ENCODE data around the gene PAX2. TPM values are rescaled to one million over a fixed set of nuclear protein-coding genes. Genes with fewer than 3 reads are reported as not detected.

Gene PAX2
- total RNA-seq, 1 experiment from 2014 or later = 0.09 TPM

- ChIA-PET POLR2A (no interaction called here), CTCF (interaction anchor here (1.2 kb wide), 2 partner anchors 71 to 238 kb away, joined by 3 read pairs; no protein-coding TSS in a partner anchor)
- no peaks in the 10 kb centered on the region for H3K9me3 Mint-ChIP-seq
- no peak for DNase-seq (ENCODE audit: low spot score)
- H3K27ac Mint-ChIP-seq = no peak overlapping the region
- H3K27me3 Mint-ChIP-seq (ENCODE audit: low read depth) = peaks cover 14% of the 10 kb centered on the region
- TF ChIP-seq ZNF423 (CRISPR knock-in tag; IDR thresholded peaks at IDR 0.05) (no peak), ATF6 (CRISPR knock-in tag; IDR thresholded peaks at IDR 0.05) (no peak), USF1 (CRISPR knock-in tag; IDR thresholded peaks at IDR 0.05) (no peak), SP1 (CRISPR knock-in tag; conservative IDR thresholded peaks at IDR 0.05) (no peak), PRRX2 (CRISPR knock-in tag; IDR thresholded peaks at IDR 0.05) (no peak), SMAD4 (CRISPR knock-in tag; IDR thresholded peaks at IDR 0.05) (no peak), ATF3 (CRISPR knock-in tag; conservative IDR thresholded peaks at IDR 0.05) (no peak), NR3C1 (CRISPR knock-in tag; conservative IDR thresholded peaks at IDR 0.05; ENCODE audit: low read depth) (no peak)
- H3K4me3 Mint-ChIP-seq = no peak overlapping the region
- ATAC-seq = no peak
- H3K36me3 Mint-ChIP-seq = no peaks in the 10 kb centered on the region
- peaks cover 18% of the 10 kb centered on the region for H3K4me1 Mint-ChIP-seq
Observed at GRCh38 chr10:100807241-100807951, 62.0 kb downstream of the PAX2 start.

GRCh38 chr10:100808876-100809275, 63.5 kb downstream of the PAX2 start:
- no peaks in the 10 kb centered on the region for H3K36me3 Mint-ChIP-seq
- POLR2A ChIA-PET = no interaction called here
- no peak for DNase-seq (ENCODE audit: low spot score)
- TF ChIP-seq EMX1 (CRISPR knock-in tag; IDR thresholded peaks at IDR 0.05) (no peak), SMAD3 (CRISPR knock-in tag; IDR thresholded peaks at IDR 0.05; ENCODE audit: borderline replicate concordance) (no peak), ZBTB21 (CRISPR knock-in tag; IDR thresholded peaks at IDR 0.05; ENCODE audit: borderline replicate concordance) (no peak), GRHL2 (CRISPR knock-in tag; IDR thresholded peaks at IDR 0.05; ENCODE audit: insufficient replicate concordance, severe bottlenecking) (no peak), AFF4 (CRISPR knock-in tag; IDR thresholded peaks at IDR 0.05; ENCODE audit: borderline replicate concordance) (no peak), FOXP4 (CRISPR knock-in tag; IDR thresholded peaks at IDR 0.05) (no peak), ZNF425 (CRISPR knock-in tag; conservative IDR thresholded peaks at IDR 0.05) (no peak), FOXK1 (CRISPR knock-in tag; IDR thresholded peaks at IDR 0.05) (no peak), HMGA2 (CRISPR knock-in tag; IDR thresholded peaks at IDR 0.05) (no peak), HMGXB4 (CRISPR knock-in tag; IDR thresholded peaks at IDR 0.05) (no peak), CREM (CRISPR knock-in tag; IDR thresholded peaks at IDR 0.05) (no peak), GTF2I (CRISPR knock-in tag; conservative IDR thresholded peaks at IDR 0.05) (no peak), TCF7 (CRISPR knock-in tag; IDR thresholded peaks at IDR 0.05; ENCODE audit: low read depth) (no peak)

More at GRCh38 chr10:100808876-100809275, 63.5 kb downstream of the PAX2 start:
- CTCF ChIA-PET = interaction anchor here (1.0 to 1.4 kb wide), 2 partner anchors 63 to 69 kb away, joined by 3 read pairs; no protein-coding TSS in a partner anchor
- peaks cover 4% of the 10 kb centered on the region for H3K27me3 Mint-ChIP-seq (ENCODE audit: low read depth)
- H3K4me1 Mint-ChIP-seq = peaks cover 7% of the 10 kb centered on the region
- no peak for ATAC-seq
- H3K4me3 Mint-ChIP-seq = no peak overlapping the region
- H3K27ac Mint-ChIP-seq = no peak overlapping the region
- no peaks in the 10 kb centered on the region for H3K9me3 Mint-ChIP-seq

Measured in WTC11 (cell line).